ENCODE results near the gene AFMID.
"Not testable (repeated sequence)": the region's sequence is repeated elsewhere in the genome, so short reads cannot be mapped to it uniquely, and the experiment has no call there.

The AFMID gene

DNA sequence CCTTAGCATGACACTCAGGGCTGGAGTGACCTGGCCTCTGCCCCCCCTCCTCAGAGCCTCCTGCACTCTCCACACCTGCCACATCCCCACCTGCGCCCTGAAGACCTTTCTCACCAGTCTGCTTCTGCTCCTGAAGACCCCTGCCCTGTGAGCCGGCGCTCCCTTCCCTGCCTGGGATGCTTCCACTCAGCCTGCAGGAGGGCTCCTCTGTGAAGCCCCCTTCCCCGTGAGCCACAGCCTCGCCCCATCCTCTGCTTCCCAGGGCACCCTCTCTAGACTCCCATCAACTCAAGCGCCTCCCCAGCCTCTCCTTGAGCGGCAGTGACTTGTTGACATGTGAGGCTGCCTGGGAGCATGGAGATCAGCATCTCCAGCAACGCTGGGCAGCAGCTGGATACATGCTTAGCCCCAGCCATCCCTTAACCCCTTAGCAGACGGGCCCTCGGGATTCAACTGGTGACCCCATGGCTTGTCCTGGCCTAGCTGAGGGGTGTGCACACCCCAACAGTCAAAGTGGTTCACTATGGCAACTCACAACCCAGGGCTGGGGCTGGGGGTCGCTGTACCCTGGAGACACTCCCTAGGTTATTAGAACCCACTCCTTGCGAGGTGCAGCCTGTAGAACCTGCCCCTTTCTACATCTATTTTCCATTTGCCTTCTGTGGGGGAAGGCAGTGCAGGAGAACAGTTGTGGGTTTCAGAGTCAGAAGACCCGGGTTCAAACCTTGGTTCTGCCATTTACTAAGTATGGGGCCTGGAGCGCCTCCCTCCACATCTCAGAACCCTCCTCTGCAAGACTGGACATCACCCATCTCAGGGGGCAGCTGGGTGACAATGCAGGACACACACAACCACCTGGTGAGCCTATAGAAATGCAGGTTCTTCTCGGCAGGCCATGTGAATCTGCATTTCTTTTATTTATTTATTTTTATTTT, 65.8 kb downstream of the AFMID start:
- Mint-ChIP-seq H3K4me1 (peaks cover 33% of the 10 kb centered on the region), H3K27me3 (peaks cover 4% of the 10 kb centered on the region), H3K27ac (peak overlapping the region; percentile 36), H3K36me3 (no peaks in the 10 kb centered on the region), H3K9me3 (no peaks in the 10 kb centered on the region), H3K4me3 (peak overlapping the region; percentile 87)
- ATAC-seq (ENCODE audit: low read depth) (no peak), DNase-seq (ENCODE audit: low spot score in 2 of 2) (no peak)

- Mint-ChIP-seq H3K4me3 (peak overlapping the region; percentile 87), H3K4me1 (peaks cover 37% of the 10 kb centered on the region)
- not testable (repeated sequence) for H3K9me3 Mint-ChIP-seq; ATAC-seq (ENCODE audit: low read depth); H3K27me3 Mint-ChIP-seq; H3K36me3 Mint-ChIP-seq; H3K27ac Mint-ChIP-seq; DNase-seq (ENCODE audit: low spot score in 2 of 2)
These were observed 66.4 kb downstream of the AFMID start for GRCh38 chr17:78253636-78253945.

- peak overlapping the region; percentile 77 for H3K27ac Mint-ChIP-seq
- DNase-seq (ENCODE audit: low spot score in 2 of 2), result peak; percentile 77 to 83
- ATAC-seq (ENCODE audit: low read depth), result peak; percentile 57
- peaks cover 38% of the 10 kb centered on the region for H3K4me1 Mint-ChIP-seq
- H3K4me3 Mint-ChIP-seq, result peak overlapping the region; percentile 87
- H3K27me3 Mint-ChIP-seq, result peaks cover 9% of the 10 kb centered on the region
- no peaks in the 10 kb centered on the region for H3K9me3 Mint-ChIP-seq
- H3K36me3 Mint-ChIP-seq, result no peaks in the 10 kb centered on the region
These were observed 66.9 kb downstream of the AFMID start for GRCh38 chr17:78253946-78254672.

- Mint-ChIP-seq H3K4me1 (peaks cover 38% of the 10 kb centered on the region), H3K27me3 (peaks cover 11% of the 10 kb centered on the region), H3K4me3 (peak overlapping the region; percentile 61), H3K27ac (no peak overlapping the region), H3K36me3 (no peaks in the 10 kb centered on the region), H3K9me3 (no peaks in the 10 kb centered on the region)
- DNase-seq (ENCODE audit: low spot score in 2 of 2) (no peak), ATAC-seq (ENCODE audit: low read depth) (no peak)
These were observed 68.0 kb downstream of the AFMID start for GRCh38 chr17:78255029-78255656.

- Mint-ChIP-seq H3K36me3 (no peaks in the 10 kb centered on the region), H3K9me3 (no peaks in the 10 kb centered on the region), H3K27me3 (peaks cover 10% of the 10 kb centered on the region), H3K4me3 (no peak overlapping the region), H3K27ac (no peak overlapping the region), H3K4me1 (peaks cover 32% of the 10 kb centered on the region)
- DNase-seq (ENCODE audit: low spot score in 2 of 2), result no peak
- ATAC-seq (ENCODE audit: low read depth), result no peak
These were observed 69.0 kb downstream of the AFMID start for GRCh38 chr17:78255953-78256706.

- Mint-ChIP-seq H3K4me1 (peaks cover 25% of the 10 kb centered on the region), H3K36me3 (no peaks in the 10 kb centered on the region), H3K27me3 (peaks cover 10% of the 10 kb centered on the region), H3K27ac (no peak overlapping the region), H3K9me3 (no peaks in the 10 kb centered on the region), H3K4me3 (no peak overlapping the region)
- DNase-seq (ENCODE audit: low spot score in 2 of 2), result no peak
- ATAC-seq (ENCODE audit: low read depth), result no peak
These were observed 69.8 kb downstream of the AFMID start for GRCh38 chr17:78256707-78257591.
